Nasal cavity respiratory epithelium epithelial cell of viscerocranial mucosa (primary cell): ENCODE data around the gene FKBP8. TPM values are rescaled to one million over a fixed set of nuclear protein-coding genes. Genes with fewer than 3 reads are reported as not detected.

Source experiments
- total RNA-seq: library from RNA; depleted of rRNA; stranded (reverse); fragments of >200 nt; gene quantifications from 2 replicates; pipeline ENCODE4 v1.2.3, GENCODE V29; 2014

FKBP8 gene
- total RNA-seq = 163 and 204 TPM in 2 replicates

GRCh38 chr19:18542941-18543813 lies at the start of gene FKBP8:
Gene FKBP8, minus strand, starts transcription at chr19:18543573. Its CDS starts 1,603 bp downstream, at chr19:18541970.

GRCh38 chr19:18588611-18589379 lies 45.4 kb upstream of the FKBP8 start, which contains the start of gene REX1BD:
Gene REX1BD, plus strand, starts transcription at chr19:18588798. Its CDS starts 4 bp downstream, at chr19:18588802.

GRCh38 chr19:18571564-18572344 lies 28.4 kb upstream of the FKBP8 start, which contains the start of gene UBA52:
Gene UBA52, plus strand, starts transcription at chr19:18571857. Its CDS starts 1,444 bp downstream, at chr19:18573301.

GRCh38 chr19:18557411-18558201 lies 14.2 kb upstream of the FKBP8 start, which contains the start of gene KXD1:
Gene KXD1, plus strand, starts transcription at chr19:18557870. Its CDS starts 4,187 bp downstream, at chr19:18562057.

GRCh38 chr19:18521692-18522123 lies 21.7 kb downstream of the FKBP8 start, which contains the start of gene ELL:
Gene ELL, minus strand, starts transcription at chr19:18522070. Its CDS starts 15 bp downstream, at chr19:18522055.

Other genes starting within 250 kb of the FKBP8 start
- 114 and 182 TPM in 2 replicates for gene LSM4, start 220.5 kb downstream of the FKBP8 start, total RNA-seq
- gene PGPEP1, start 203.0 kb downstream of the FKBP8 start, total RNA-seq = 15.3 and 17.4 TPM in 2 replicates
- gene GDF15, start 157.4 kb downstream of the FKBP8 start, total RNA-seq = 172 and 183 TPM in 2 replicates
- gene LRRC25, start 146.0 kb downstream of the FKBP8 start, total RNA-seq = 0.07 TPM in 1 of 2 replicates, not detected in the other
- 13.7 and 17.4 TPM in 2 replicates for gene SSBP4, start 124.2 kb downstream of the FKBP8 start, total RNA-seq
- gene ISYNA1, start 105.4 kb downstream of the FKBP8 start, total RNA-seq = 18.8 and 40.4 TPM in 2 replicates
- 13.7 and 17.2 TPM in 2 replicates for gene ELL, start 21.5 kb downstream of the FKBP8 start, total RNA-seq
- gene KXD1, start 14.3 kb upstream of the FKBP8 start, total RNA-seq = 47.2 and 53.5 TPM in 2 replicates
- gene UBA52, start 28.3 kb upstream of the FKBP8 start, total RNA-seq = 608 and 661 TPM in 2 replicates
- gene REX1BD, start 45.2 kb upstream of the FKBP8 start, total RNA-seq = 22.6 and 27.5 TPM in 2 replicates
- 6.5 TPM in 1 of 2 replicates, not detected in the other for gene CRLF1, start 63.2 kb upstream of the FKBP8 start, total RNA-seq
- gene TMEM59L, start 69.3 kb upstream of the FKBP8 start, total RNA-seq = 0.14 and 1.0 TPM in 2 replicates
- 6.5 and 10.1 TPM in 2 replicates for gene KLHL26, start 93.5 kb upstream of the FKBP8 start, total RNA-seq
- gene CRTC1, start 140.1 kb upstream of the FKBP8 start, total RNA-seq = 1.0 and 1.9 TPM in 2 replicates
- gene COMP, start 247.7 kb upstream of the FKBP8 start, total RNA-seq = 0.07 TPM in 1 of 2 replicates, not detected in the other